ENCODE results near the gene LGALS8.

The LGALS8 gene

GRCh38 chr1:236545621-236546169 lies 21.9 kb downstream of the LGALS8 start:
- Histone ChIP-seq H3K4me1 (ENCODE audit: control insufficient read depth in 1 of 2, insufficient read depth in 2 of 2, low read length in 2 of 2) (no peaks in the 10 kb centered on the region), H3K27ac (ENCODE audit: low read length) (no peak overlapping the region), H3K9me3 (ENCODE audit: control insufficient read depth in 1 of 2, low read length in 2 of 2) (no peaks in the 10 kb centered on the region)

GRCh38 chr1:236548452-236548851 lies 24.7 kb downstream of the LGALS8 start:
- H3K9me3 ChIP-seq (ENCODE audit: control insufficient read depth in 1 of 2, low read length in 2 of 2), result no peaks in the 10 kb centered on the region
- H3K36me3 ChIP-seq (ENCODE audit: control insufficient read depth in 1 of 2, insufficient read depth in 2 of 2, low read length in 2 of 2), result peaks cover 88 to 92% of the 10 kb centered on the region in 2 donors
- no peak overlapping the region for H3K27ac ChIP-seq (ENCODE audit: low read length)
- no peak overlapping the region for H3K4me3 ChIP-seq (ENCODE audit: low read depth in 1 of 2, low read length in 2 of 2)
- H3K4me1 ChIP-seq (ENCODE audit: control insufficient read depth in 1 of 2, insufficient read depth in 2 of 2, low read length in 2 of 2), result no peaks in the 10 kb centered on the region
- H3K27me3 ChIP-seq (ENCODE audit: low read depth, low read length), result no peaks in the 10 kb centered on the region

More at GRCh38 chr1:236545621-236546169, 21.9 kb downstream of the LGALS8 start:
- Histone ChIP-seq H3K27me3 (ENCODE audit: low read depth, low read length) (no peaks in the 10 kb centered on the region), H3K36me3 (ENCODE audit: control insufficient read depth in 1 of 2, insufficient read depth in 2 of 2, low read length in 2 of 2) (peaks cover 86 to 90% of the 10 kb centered on the region in 2 donors), H3K4me3 (ENCODE audit: low read depth in 1 of 2, low read length in 2 of 2) (no peak overlapping the region)

- peaks cover 86 to 89% of the 10 kb centered on the region in 2 donors for H3K36me3 ChIP-seq (ENCODE audit: control insufficient read depth in 1 of 2, insufficient read depth in 2 of 2, low read length in 2 of 2)
- H3K4me3 ChIP-seq (ENCODE audit: low read depth in 1 of 2, low read length in 2 of 2), result no peak overlapping the region
- no peaks in the 10 kb centered on the region for H3K27me3 ChIP-seq (ENCODE audit: low read depth, low read length)
These were observed 27.4 kb downstream of the LGALS8 start for GRCh38 chr1:236550961-236551851.

GRCh38 chr1:236552096-236552495 lies 28.3 kb downstream of the LGALS8 start:
- no peak overlapping the region for H3K27ac ChIP-seq (ENCODE audit: low read length)
- no peaks in the 10 kb centered on the region for H3K9me3 ChIP-seq (ENCODE audit: control insufficient read depth in 1 of 2, low read length in 2 of 2)
- H3K4me1 ChIP-seq (ENCODE audit: control insufficient read depth in 1 of 2, insufficient read depth in 2 of 2, low read length in 2 of 2), result no peaks in the 10 kb centered on the region
- H3K4me3 ChIP-seq (ENCODE audit: low read depth in 1 of 2, low read length in 2 of 2), result no peak overlapping the region
- no peaks in the 10 kb centered on the region for H3K27me3 ChIP-seq (ENCODE audit: low read depth, low read length)
- peaks cover 87 to 89% of the 10 kb centered on the region in 2 donors for H3K36me3 ChIP-seq (ENCODE audit: control insufficient read depth in 1 of 2, insufficient read depth in 2 of 2, low read length in 2 of 2)

More at GRCh38 chr1:236550961-236551851, 27.4 kb downstream of the LGALS8 start:
- Histone ChIP-seq H3K9me3 (ENCODE audit: control insufficient read depth in 1 of 2, low read length in 2 of 2) (no peaks in the 10 kb centered on the region), H3K4me1 (ENCODE audit: control insufficient read depth in 1 of 2, insufficient read depth in 2 of 2, low read length in 2 of 2) (no peaks in the 10 kb centered on the region), H3K27ac (ENCODE audit: low read length) (no peak overlapping the region)

- H3K36me3 ChIP-seq (ENCODE audit: control insufficient read depth in 1 of 2, insufficient read depth in 2 of 2, low read length in 2 of 2), result peaks cover 85 to 86% of the 10 kb centered on the region in 2 donors
- no peaks in the 10 kb centered on the region for H3K27me3 ChIP-seq (ENCODE audit: low read depth, low read length)
- no peak overlapping the region for H3K4me3 ChIP-seq (ENCODE audit: low read depth in 1 of 2, low read length in 2 of 2)
- no peaks in the 10 kb centered on the region for H3K4me1 ChIP-seq (ENCODE audit: control insufficient read depth in 1 of 2, insufficient read depth in 2 of 2, low read length in 2 of 2)
- no peaks in the 10 kb centered on the region for H3K9me3 ChIP-seq (ENCODE audit: control insufficient read depth in 1 of 2, low read length in 2 of 2)
- H3K27ac ChIP-seq (ENCODE audit: low read length), result no peak overlapping the region
These were observed 29.1 kb downstream of the LGALS8 start for GRCh38 chr1:236552901-236553300.

GRCh38 chr1:236553370-236553769 lies 29.6 kb downstream of the LGALS8 start:
- H3K36me3 ChIP-seq (ENCODE audit: control insufficient read depth in 1 of 2, insufficient read depth in 2 of 2, low read length in 2 of 2), result peaks cover 84 to 85% of the 10 kb centered on the region in 2 donors
- H3K4me3 ChIP-seq (ENCODE audit: low read depth in 1 of 2, low read length in 2 of 2), result no peak overlapping the region
- no peak overlapping the region for H3K27ac ChIP-seq (ENCODE audit: low read length)
- H3K27me3 ChIP-seq (ENCODE audit: low read depth, low read length), result no peaks in the 10 kb centered on the region
- no peaks in the 10 kb centered on the region for H3K9me3 ChIP-seq (ENCODE audit: control insufficient read depth in 1 of 2, low read length in 2 of 2)
- H3K4me1 ChIP-seq (ENCODE audit: control insufficient read depth in 1 of 2, insufficient read depth in 2 of 2, low read length in 2 of 2), result no peaks in the 10 kb centered on the region

GRCh38 chr1:236556606-236557005 lies 32.8 kb downstream of the LGALS8 start:
- Histone ChIP-seq H3K4me3 (ENCODE audit: low read depth in 1 of 2, low read length in 2 of 2) (no peak overlapping the region), H3K27ac (ENCODE audit: low read length) (no peak overlapping the region), H3K4me1 (ENCODE audit: control insufficient read depth in 1 of 2, insufficient read depth in 2 of 2, low read length in 2 of 2) (no peaks in the 10 kb centered on the region), H3K27me3 (ENCODE audit: low read depth, low read length) (no peaks in the 10 kb centered on the region), H3K9me3 (ENCODE audit: control insufficient read depth in 1 of 2, low read length in 2 of 2) (no peaks in the 10 kb centered on the region), H3K36me3 (ENCODE audit: control insufficient read depth in 1 of 2, insufficient read depth in 2 of 2, low read length in 2 of 2) (peaks cover 72 to 80% of the 10 kb centered on the region in 2 donors)

- Histone ChIP-seq H3K27ac (ENCODE audit: low read length) (no peak overlapping the region), H3K4me1 (ENCODE audit: control insufficient read depth in 1 of 2, insufficient read depth in 2 of 2, low read length in 2 of 2) (no peaks in the 10 kb centered on the region), H3K27me3 (ENCODE audit: low read depth, low read length) (no peaks in the 10 kb centered on the region), H3K9me3 (ENCODE audit: control insufficient read depth in 1 of 2, low read length in 2 of 2) (no peaks in the 10 kb centered on the region), H3K36me3 (ENCODE audit: control insufficient read depth in 1 of 2, insufficient read depth in 2 of 2, low read length in 2 of 2) (peaks cover 58 to 76% of the 10 kb centered on the region in 2 donors), H3K4me3 (ENCODE audit: low read depth in 1 of 2, low read length in 2 of 2) (no peak overlapping the region)
These were observed 34.3 kb downstream of the LGALS8 start for GRCh38 chr1:236558081-236558480.

GRCh38 chr1:236558846-236559245 lies 35.1 kb downstream of the LGALS8 start:
- H3K9me3 ChIP-seq (ENCODE audit: control insufficient read depth in 1 of 2, low read length in 2 of 2), result no peaks in the 10 kb centered on the region

GRCh38 chr1:236560213-236560771 lies 36.5 kb downstream of the LGALS8 start:
- Histone ChIP-seq H3K36me3 (ENCODE audit: control insufficient read depth in 1 of 2, insufficient read depth in 2 of 2, low read length in 2 of 2) (peaks cover 53 to 83% of the 10 kb centered on the region in 2 donors), H3K27ac (ENCODE audit: low read length) (no peak overlapping the region), H3K27me3 (ENCODE audit: low read depth, low read length) (no peaks in the 10 kb centered on the region), H3K4me1 (ENCODE audit: control insufficient read depth in 1 of 2, insufficient read depth in 2 of 2, low read length in 2 of 2) (no peaks in the 10 kb centered on the region), H3K4me3 (ENCODE audit: low read depth in 1 of 2, low read length in 2 of 2) (no peak overlapping the region), H3K9me3 (ENCODE audit: control insufficient read depth in 1 of 2, low read length in 2 of 2) (no peaks in the 10 kb centered on the region)

More at GRCh38 chr1:236558846-236559245, 35.1 kb downstream of the LGALS8 start:
- Histone ChIP-seq H3K4me1 (ENCODE audit: control insufficient read depth in 1 of 2, insufficient read depth in 2 of 2, low read length in 2 of 2) (no peaks in the 10 kb centered on the region), H3K4me3 (ENCODE audit: low read depth in 1 of 2, low read length in 2 of 2) (no peak overlapping the region), H3K36me3 (ENCODE audit: control insufficient read depth in 1 of 2, insufficient read depth in 2 of 2, low read length in 2 of 2) (peaks cover 50 to 80% of the 10 kb centered on the region in 2 donors), H3K27me3 (ENCODE audit: low read depth, low read length) (no peaks in the 10 kb centered on the region), H3K27ac (ENCODE audit: low read length) (no peak overlapping the region)

- Histone ChIP-seq H3K36me3 (ENCODE audit: control insufficient read depth in 1 of 2, insufficient read depth in 2 of 2, low read length in 2 of 2) (peaks cover 51 to 83% of the 10 kb centered on the region in 2 donors), H3K27ac (ENCODE audit: low read length) (no peak overlapping the region), H3K4me1 (ENCODE audit: control insufficient read depth in 1 of 2, insufficient read depth in 2 of 2, low read length in 2 of 2) (no peaks in the 10 kb centered on the region), H3K9me3 (ENCODE audit: control insufficient read depth in 1 of 2, low read length in 2 of 2) (no peaks in the 10 kb centered on the region), H3K4me3 (ENCODE audit: low read depth in 1 of 2, low read length in 2 of 2) (no peak overlapping the region), H3K27me3 (ENCODE audit: low read depth, low read length) (no peaks in the 10 kb centered on the region)
These were observed 38.2 kb downstream of the LGALS8 start for GRCh38 chr1:236561976-236562375.
